Vagina (tissue), 2 donors: ENCODE data around the gene EPB41L5.

Experiments
- POLR2A ChIP-seq, 2 donors: fragments of 450-650 bp; IDR thresholded peaks; one replicate each; pipeline ENCODE4 v1.6.1; 2017; ENCODE audit warnings: antibody characterized with exemption in 2 of 2, mild to moderate bottlenecking in 2 of 2, moderate library complexity in 2 of 2
- POLR2AphosphoS5 ChIP-seq, 2 donors: sonication (generic); formaldehyde crosslinking; IDR thresholded peaks; one replicate each; pipeline ENCODE4 v1.9.0; 2017; ENCODE audit warnings: antibody characterized with exemption in 2 of 2, mild to moderate bottlenecking in 2 of 2, low read depth in 1 of 2; ENCODE audit not compliant: insufficient read depth in 1 of 2
- TF ChIP-seq, protein P1 (sequence below), 3 experiments: fragments of 450-650 bp in 2 of 3; fragments of 200-600 bp in 1 of 3; sonication (generic) in 1 of 3; IDR thresholded peaks; one replicate each; pipeline ENCODE4 v1.5.1; 2017 to 2019; ENCODE audit warnings: antibody characterized with exemption in 3 of 3, mild to moderate bottlenecking in 2 of 3, moderate library complexity in 2 of 3

DNA sequence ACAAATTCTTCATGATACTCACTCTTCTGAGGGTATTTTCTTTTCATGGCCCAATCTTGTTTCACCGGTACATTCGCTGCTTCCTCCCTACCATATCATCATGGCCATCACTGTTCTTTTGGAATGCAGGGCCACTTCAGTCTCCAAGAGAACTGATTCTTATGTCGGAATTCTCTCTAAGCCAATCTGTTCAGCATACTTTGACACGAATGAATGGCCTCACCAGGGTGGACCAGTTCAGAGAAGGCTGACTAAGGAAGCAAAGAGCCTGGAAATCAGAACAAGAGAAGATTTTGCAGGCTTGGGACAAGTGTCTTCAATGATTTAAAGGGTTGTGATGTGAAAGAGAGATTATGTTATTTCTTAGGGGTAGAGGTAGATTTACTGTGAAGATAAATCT lies 5.0 kb upstream of the EPB41L5 start:
- TF ChIP-seq POLR2AphosphoS5 (IDR thresholded peaks at IDR 0.05; ENCODE audit: insufficient read depth in 1 of 2, low read depth in 1 of 2) (no peak), POLR2A (IDR thresholded peaks at IDR 0.05) (no peak)
- TF ChIP-seq, protein P1, sequence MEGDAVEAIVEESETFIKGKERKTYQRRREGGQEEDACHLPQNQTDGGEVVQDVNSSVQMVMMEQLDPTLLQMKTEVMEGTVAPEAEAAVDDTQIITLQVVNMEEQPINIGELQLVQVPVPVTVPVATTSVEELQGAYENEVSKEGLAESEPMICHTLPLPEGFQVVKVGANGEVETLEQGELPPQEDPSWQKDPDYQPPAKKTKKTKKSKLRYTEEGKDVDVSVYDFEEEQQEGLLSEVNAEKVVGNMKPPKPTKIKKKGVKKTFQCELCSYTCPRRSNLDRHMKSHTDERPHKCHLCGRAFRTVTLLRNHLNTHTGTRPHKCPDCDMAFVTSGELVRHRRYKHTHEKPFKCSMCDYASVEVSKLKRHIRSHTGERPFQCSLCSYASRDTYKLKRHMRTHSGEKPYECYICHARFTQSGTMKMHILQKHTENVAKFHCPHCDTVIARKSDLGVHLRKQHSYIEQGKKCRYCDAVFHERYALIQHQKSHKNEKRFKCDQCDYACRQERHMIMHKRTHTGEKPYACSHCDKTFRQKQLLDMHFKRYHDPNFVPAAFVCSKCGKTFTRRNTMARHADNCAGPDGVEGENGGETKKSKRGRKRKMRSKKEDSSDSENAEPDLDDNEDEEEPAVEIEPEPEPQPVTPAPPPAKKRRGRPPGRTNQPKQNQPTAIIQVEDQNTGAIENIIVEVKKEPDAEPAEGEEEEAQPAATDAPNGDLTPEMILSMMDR (IDR thresholded peaks at IDR 0.05), result no peak
